ACC112 (cell line): Measurements from ENCODE around the gene RAB11FIP2.

Experiments
- H2AFZ ChIP-seq: fragments of 200-600 bp; sonication (generic); one replicate; pipeline ENCODE4 v1.6.0; 2017; ENCODE audit warnings: antibody characterized with exemption, low read length; ENCODE audit not compliant: unreplicated experiment
- H3K27ac ChIP-seq: fragments of 200-600 bp; sonication (generic); 2 replicates; pipeline ENCODE4 v1.5.1; 2014; ENCODE audit warnings: low read depth, mild to moderate bottlenecking, antibody characterized with exemption, low read length, moderate library complexity
- H3K27me3 ChIP-seq: fragments of 200-600 bp; sonication (generic); 2 replicates; pipeline ENCODE4 v1.6.1; 2014; ENCODE audit warnings: mild to moderate bottlenecking, antibody characterized with exemption, low read length, moderate library complexity, mixed read lengths; ENCODE audit not compliant: insufficient read depth
- H3K36me3 ChIP-seq: fragments of 200-600 bp; sonication (generic); 2 replicates; pipeline ENCODE4 v1.6.1; 2016; ENCODE audit warnings: mild to moderate bottlenecking, antibody characterized with exemption, low read length, moderate library complexity, mixed read lengths; ENCODE audit not compliant: insufficient read depth
- H3K4me1 ChIP-seq: fragments of 200-600 bp; sonication (generic); one replicate; pipeline ENCODE4 v1.6.1; 2016; ENCODE audit warnings: low read length, mixed read lengths; ENCODE audit not compliant: insufficient read depth, unreplicated experiment, control insufficient read depth
- H3K4me3 ChIP-seq: fragments of 200-600 bp; sonication (generic); 2 replicates; pipeline ENCODE4 v1.5.1; 2014; ENCODE audit warnings: mild to moderate bottlenecking, low read depth, low read length
- H3K79me2 ChIP-seq: fragments of 200-600 bp; sonication (generic); one replicate; pipeline ENCODE4 v1.6.0; 2016; ENCODE audit warnings: low read length; ENCODE audit not compliant: control insufficient read depth, unreplicated experiment, insufficient read depth

RAB11FIP2 gene

DNA sequence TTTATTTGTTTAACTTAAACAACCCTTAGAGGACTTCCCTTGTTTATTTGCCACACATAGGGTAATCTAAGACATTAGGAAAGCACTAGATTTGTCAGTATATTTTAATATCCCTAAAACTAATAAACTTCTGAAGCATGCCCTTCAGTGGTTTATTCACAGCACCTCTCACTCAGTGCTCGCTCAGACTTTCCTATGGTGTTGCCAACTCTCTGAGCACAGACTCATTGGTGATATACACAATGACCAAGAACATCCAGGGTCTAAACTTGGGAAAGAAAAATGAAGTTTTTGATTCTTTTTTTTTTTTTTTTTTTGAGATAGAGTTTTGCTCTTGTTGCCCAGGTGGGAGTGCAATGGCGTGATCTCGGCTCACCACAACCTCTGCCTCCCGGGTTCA lies 82.2 kb downstream of the RAB11FIP2 start:
- H2AFZ ChIP-seq: no peak overlapping the region
- no peak overlapping the region for H3K27ac ChIP-seq
- H3K4me1 ChIP-seq: no peaks in the 10 kb centered on the region
- peaks cover 16% of the 10 kb centered on the region; the same call in 1 of the 2 replicates for H3K27me3 ChIP-seq
- H3K4me3 ChIP-seq: no peak overlapping the region
- no peaks in the 10 kb centered on the region for H3K36me3 ChIP-seq
- no peaks in the 10 kb centered on the region for H3K79me2 ChIP-seq

DNA sequence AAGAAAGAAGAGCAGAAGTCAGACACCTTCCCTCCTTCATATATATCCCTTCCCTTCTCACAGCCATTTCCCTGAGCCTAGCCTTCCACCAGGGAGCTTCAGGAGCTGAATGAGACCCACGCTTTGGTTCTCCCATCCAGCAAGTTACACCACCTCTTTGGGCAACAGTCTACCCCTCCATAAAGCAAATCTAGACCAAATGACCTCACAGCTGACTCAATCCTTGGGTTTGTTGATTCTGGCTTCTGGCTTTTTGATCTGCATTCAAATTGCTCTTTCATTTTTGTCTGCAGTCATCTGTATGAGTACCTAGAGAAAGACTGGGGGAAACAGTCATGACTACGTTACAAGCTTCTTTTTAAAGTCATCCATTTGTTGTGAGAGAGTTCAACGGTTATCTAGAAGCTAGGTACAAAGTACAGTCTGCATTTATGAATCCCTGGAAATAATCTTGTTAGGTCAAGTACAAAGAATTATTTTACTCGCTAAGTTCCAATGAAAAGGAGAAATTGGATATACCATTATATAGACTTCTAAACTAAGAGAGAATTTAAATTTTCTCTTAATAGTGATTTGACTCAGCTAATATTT lies 86.3 kb downstream of the RAB11FIP2 start:
- H2AFZ ChIP-seq: no peak overlapping the region
- no peak overlapping the region for H3K27ac ChIP-seq
- H3K4me3 ChIP-seq: no peak overlapping the region
- H3K36me3 ChIP-seq: no peaks in the 10 kb centered on the region
- H3K27me3 ChIP-seq: peaks cover 16% of the 10 kb centered on the region; the same call in 1 of the 2 replicates
- no peaks in the 10 kb centered on the region for H3K4me1 ChIP-seq
- no peaks in the 10 kb centered on the region for H3K79me2 ChIP-seq

DNA sequence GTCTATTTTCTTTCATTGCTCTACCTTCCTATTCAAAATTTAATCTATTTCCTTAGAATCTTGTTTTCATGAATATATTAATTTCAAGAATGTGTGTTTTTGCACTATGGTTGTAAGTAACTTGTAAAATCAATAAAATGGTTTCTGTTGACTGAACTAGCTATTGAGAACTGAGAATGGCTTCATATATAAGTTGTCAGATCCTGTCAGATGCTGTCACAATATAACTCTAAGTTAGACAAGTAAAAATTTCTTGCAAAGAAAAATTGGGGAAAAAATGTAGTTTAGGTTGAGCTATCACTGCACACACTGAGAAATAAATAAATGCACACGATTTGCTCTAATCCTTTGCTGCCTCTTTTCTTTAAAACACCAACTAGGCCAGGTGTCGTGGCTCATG lies 89.8 kb downstream of the RAB11FIP2 start:
- Histone ChIP-seq H3K36me3 (no peaks in the 10 kb centered on the region), H3K79me2 (no peaks in the 10 kb centered on the region), H3K4me1 (no peaks in the 10 kb centered on the region), H2AFZ (no peak overlapping the region), H3K4me3 (no peak overlapping the region), H3K27me3 (peaks cover 8% of the 10 kb centered on the region; the same call in 1 of the 2 replicates), H3K27ac (no peak overlapping the region)

DNA sequence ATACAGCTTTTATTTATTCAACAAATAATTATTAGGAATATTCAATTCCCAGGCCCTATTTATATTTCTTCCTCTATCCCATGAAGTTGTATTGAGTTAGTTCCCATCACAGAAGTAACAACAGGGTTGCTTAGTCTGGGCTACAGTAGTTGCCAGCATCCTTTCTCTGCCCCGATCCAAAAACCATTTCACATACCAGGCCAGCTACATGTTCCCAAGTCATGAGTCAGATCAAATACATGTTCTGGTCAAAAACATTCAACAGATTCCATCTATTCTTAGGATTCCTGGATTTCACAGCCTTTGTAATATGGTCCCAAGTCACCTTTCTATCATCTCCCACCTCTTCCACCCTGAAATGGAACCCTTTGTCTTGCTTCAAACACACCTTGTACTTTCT lies 91.6 kb downstream of the RAB11FIP2 start:
- no peaks in the 10 kb centered on the region for H3K4me1 ChIP-seq
- H3K27ac ChIP-seq: no peak overlapping the region
- H3K36me3 ChIP-seq: no peaks in the 10 kb centered on the region
- H3K79me2 ChIP-seq: no peaks in the 10 kb centered on the region
- peaks cover 16% of the 10 kb centered on the region; the same call in 1 of the 2 replicates for H3K27me3 ChIP-seq
- H2AFZ ChIP-seq: no peak overlapping the region
- no peak overlapping the region for H3K4me3 ChIP-seq
